Activated CD4-positive, alpha-beta T cell treated with anti-CD3 and anti-CD28 coated beads, Interleukin-2, Interleukin-4, amounts not matched to agents 100 ng/mL and 50 ng/mL, durations not matched to agents 16 hours and 8 hours (primary cell): ENCODE data around the gene MRPS2.
"Not testable (repeated sequence)": the region's sequence is repeated elsewhere in the genome, so short reads cannot be mapped to it uniquely, and the experiment has no call there.

Experiments used
- DNase-seq: peaks from one replicate; pipeline ENCODE4 v3.0.0-alpha.2; 2020; ENCODE audit warnings: low spot score

Gene MRPS2

DNA sequence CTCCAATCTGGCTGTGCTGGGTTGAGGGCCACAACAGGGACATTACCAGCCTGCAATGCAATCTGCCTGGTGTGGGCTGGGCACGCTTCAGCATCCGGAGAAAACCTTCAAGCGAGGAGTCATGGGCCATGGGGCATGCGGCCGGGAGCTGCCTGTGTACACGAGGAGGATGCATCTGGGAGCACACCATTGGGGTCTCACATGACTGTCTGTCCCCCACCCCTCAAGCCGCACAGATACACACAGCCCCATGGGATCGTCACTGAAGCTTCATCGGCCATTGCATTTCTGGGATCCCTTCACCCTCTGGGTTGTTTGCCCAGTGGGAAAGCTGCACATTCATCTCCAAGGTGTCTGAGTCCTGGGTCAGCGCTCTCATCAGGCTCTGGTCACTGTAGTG, 30.6 kb downstream of the MRPS2 start:
- DNase-seq: no peak

DNA sequence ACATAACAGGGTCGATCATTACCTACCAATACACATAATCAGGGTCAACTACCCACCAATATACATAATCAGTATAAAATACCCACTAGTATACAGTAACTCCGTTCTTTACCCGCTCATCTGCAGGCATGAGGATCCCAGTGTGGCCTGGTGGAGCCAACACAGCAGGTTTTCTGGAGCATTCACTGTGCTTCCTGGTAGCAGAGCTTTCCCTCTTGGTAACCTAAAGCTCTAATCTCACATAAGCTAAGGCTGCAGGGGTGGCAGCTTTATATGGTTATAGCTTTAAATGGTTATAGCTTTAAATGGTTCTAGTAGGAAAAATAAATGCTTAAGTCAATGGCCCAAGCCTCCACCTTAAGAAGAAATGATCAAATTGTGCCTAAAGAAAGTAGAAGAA, 32.6 kb downstream of the MRPS2 start:
- no peak for DNase-seq

DNA sequence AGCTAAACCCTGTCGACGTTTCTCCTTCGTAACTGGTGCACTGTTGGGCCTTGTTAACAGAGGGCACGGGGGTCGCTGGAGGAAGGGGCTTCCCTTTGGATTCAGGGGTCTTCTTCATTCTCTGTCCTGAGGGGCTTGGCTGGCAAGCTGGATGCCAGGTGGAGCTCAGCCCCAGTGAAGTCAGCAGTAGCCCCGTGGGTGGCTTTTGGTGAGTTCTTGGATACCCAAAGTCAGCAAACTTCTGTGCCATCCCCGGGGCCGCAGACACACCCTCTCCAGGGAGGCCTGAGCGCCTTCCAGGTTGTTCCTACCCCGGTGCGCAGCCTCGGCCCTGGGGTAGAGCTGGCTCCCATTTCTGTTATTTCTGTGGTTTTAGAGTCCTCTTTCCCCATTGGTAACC, 33.2 kb downstream of the MRPS2 start:
- DNase-seq: no peak

DNA sequence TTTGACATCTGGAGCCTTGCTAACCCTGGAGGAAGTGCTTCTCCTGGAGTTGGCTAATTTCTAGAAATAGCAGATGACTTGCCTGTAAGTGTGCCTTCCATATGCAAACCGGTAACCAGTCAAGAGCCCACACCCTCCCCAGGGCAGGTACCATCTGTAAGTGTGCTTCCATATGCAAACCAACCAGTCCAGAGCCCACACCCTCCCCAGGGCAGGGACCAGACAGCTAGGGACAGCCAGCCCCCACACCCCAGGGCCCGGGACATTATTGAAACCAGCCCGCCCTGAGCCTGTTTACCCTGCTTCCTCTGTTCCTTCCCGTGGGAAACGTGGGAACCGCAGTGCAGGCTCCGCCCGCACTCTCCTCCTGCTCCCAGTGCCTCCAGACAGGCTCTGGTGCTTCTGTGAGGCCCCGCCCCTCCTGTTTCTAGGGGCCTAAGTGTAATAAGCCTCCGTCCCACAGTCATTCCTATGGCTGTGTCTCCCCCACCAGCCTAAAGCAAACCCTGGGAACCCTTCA, 33.8 kb downstream of the MRPS2 start:
- not testable (repeated sequence) for DNase-seq

DNA sequence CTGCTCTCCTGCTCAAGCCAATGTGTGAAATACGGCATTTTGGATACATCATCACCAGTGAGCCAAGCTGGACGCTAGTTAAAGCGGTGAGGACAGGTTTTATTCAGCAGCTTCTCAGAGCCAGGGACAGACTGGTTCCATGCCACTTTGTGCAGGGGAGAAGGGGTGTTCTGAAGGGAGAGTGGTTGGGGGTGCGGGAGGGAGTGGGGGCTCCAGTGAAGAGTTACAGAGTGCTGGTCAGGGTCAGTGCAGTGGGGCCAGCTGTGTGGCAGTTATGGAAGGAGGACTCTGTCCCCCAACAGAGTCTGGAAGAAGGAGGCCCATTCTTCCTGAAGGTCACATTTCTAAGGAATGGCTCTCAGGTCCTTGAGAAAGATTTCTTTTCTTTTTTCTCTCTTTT, 34.3 kb downstream of the MRPS2 start:
- not testable (repeated sequence) for DNase-seq

DNA sequence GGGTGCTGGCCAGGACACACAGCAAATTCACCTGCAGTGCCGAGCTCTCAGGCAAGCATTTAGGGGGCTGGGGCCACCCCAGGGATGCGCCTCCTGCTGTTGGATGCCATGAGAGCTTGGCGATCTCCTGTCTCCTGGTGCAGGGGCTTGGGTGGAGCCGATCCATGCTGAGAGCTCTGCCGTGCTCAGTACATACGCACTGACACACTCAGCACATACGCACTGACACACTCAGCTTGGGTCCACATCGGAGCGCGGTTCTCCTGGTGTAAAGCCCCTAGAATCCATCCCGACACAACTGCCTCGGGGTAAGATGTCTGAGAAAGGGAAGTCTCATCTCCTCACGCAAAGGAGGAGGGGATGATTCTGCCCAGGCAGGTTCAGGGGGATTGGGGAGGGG, 35.1 kb downstream of the MRPS2 start:
- not testable (repeated sequence) for DNase-seq

DNA sequence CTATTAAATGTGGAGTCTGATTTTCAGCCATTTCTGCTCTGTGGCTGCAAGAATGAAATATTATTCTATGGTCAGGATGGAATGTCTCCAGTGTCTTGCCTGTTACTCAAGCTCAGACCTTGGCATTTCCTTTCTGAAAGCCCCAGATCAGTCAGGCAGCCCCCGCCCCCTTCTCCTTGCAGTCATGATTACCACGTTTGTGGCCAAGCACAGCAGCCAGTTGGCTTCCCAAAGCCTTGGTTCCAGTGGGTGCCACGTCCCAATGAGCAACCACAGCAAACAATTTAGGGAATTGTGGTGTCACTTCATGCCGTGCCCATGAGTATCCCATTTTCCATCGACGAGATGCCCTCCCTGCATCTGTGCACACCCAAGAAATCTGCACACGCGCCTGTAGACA, 35.7 kb downstream of the MRPS2 start:
- peak; percentile 21 for DNase-seq

DNA sequence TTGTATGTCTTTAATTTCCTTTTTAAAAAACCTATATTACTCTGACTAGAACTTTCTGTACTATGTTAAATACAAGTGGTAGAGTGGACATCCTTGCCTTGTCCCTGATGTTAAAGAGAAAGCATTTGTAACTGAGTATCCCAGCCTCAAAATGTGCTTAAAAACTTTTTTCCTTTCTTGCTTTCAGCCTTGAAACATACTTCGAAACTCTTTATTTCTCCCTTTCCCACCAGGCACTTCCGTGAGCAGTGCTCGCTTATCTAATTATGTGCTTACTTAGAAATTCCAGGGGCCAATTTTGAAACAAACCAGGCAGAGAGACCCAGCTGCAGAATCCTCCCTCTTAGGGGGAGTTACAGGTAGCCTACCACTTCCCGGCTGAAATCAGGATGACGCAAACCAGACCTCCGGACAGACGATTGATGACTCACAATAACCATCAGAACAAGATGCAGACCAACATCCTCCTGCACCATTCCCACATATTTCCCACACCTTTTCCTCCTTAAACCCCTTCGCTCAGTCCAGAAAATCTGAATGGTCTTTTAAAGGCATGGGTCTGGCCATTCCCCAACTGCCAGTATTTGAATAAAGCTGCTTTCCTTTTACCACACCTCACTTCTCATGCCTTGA, 42.9 kb downstream of the MRPS2 start:
- DNase-seq: not testable (repeated sequence)

DNA sequence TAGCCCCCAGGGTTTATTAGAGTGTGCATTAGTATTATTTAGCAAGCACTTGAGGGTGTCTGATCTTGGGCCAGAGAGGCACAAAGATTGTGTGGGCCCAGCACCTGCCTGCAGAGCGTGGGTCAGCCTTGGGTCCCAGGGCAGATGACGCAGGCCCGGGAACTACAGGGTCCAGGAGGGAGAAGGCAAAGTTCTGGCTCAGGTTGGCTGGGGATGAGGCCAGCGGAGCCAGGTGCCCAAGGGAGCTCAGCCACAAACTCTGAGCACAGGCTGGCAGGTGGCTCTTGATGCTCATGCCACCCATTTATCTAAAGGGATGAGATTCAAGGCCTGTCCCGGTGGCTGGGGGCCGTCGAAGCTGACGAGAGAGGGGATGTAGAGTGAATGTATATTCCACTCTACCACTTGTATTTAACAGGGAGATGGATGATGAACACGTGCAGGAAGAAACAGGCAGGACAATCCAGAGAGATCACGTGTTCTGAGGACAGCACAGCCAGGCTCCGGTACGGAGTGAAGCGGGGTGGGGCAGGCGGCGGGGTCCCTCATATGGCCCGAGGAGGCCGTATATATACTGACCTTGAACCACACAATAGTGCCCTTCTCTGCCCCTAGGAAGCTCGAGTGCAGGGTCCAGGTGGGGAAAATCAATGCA, 44.6 kb downstream of the MRPS2 start:
- no peak for DNase-seq

DNA sequence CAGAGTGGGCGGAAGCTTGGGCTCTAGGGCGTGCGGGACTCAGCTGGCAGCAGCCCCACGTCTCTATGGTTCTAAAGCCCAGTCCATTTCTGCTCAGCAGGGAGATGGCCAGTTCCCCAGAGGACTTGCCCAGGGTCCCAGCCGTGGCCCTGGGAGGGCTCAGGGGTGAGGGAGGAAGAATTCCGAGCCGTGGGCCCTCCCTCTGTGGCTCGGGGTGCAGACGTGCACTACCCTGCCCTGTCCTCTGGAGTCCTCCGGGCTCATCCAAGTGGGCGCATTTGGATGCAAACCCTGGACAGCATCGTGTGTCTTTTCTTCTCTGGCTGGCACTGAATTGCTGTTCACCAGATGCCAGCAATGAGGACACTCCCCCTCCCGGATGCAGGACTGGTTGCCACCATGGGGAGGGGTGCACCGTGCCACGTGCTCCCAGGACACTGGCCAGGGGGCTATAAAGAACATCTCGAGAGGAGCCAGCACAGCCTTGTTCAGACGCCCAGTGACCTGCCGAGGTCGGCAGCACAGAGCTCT, 45.2 kb downstream of the MRPS2 start, which contains the start of gene OBP2A:
Gene OBP2A, plus strand, starts transcription at position 481 of the 531 bp plus-strand sequence. CDS start 55 bp downstream, outside the sequence.
- not testable (repeated sequence) for DNase-seq

DNA sequence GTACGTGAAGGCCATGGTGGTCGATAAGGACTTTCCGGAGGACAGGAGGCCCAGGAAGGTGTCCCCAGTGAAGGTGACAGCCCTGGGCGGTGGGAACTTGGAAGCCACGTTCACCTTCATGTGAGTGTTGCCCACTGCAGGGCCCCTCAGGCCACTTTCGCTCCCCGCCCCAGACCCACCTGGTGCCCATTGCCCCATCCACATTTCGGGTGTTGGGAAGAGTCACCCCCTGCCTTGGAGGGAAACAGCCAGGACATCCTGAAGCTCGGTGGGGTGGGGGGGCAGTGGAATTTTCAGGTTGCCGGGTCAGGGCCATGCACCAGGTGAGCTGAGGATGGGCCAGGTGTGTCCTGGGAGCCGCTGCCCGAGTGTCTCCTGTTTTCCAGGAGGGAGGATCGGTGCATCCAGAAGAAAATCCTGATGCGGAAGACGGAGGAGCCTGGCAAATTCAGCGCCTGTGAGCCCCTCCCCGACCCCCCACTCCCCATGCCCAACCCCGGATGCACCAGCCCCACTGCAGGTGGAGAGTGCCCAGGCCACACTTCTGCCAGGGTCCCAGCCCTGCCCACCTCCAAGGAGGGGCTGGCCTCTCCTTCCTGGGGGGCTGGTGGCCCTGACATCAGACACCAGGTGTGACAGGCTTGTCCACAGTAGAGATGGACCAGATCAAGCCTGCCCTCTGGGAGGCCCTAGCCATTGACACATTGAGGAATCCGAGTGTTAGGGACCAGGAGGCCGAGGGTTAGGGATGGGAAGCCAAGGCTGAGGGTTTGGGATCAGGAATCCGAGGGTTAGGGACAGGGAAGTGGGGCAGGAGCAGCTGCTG, 46.5 kb downstream of the MRPS2 start:
- not testable (repeated sequence) for DNase-seq

DNA sequence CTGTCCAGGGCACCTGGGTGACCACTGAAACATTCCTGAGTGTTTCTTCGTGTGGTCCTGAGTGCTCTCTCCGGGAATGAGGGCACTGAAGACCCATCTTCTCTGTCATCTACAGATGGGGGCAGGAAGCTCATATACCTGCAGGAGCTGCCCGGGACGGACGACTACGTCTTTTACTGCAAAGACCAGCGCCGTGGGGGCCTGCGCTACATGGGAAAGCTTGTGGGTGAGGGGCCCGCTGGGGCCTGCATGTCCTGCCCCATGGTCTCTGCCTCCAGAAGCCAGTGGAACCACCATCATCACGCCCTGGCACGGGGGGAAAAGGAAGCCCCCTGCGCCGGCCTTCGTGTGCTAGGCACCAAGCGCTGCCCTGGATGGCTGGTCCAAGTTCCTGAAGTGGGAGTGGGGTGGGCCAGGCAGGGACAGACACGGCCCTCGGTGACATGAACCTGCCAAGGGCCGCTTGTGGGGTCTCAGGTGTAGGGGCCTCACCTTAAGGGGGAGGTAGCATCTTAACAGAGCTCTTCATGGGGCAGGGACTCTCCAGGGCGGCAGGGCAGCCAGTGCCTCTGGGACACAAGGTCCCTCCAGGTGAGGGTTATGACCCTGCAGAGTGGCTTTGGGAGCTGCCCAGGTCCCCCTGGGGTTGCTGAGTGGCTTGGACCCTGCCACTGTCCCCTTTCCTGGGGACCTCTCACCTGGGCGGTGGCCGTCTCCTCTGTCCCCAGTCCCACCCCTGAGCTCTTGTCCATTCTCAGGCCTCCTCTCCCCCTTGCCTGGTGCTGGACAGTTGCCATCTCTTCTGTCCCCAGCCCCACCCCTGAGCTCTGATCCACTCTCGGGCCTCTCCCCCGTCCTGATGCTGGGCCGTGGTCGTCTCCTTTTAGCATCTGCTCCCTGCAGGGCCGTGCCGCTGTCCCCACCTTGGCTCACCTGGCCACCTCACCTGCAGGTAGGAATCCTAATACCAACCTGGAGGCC, 47.6 kb downstream of the MRPS2 start:
- DNase-seq: no peak

DNA sequence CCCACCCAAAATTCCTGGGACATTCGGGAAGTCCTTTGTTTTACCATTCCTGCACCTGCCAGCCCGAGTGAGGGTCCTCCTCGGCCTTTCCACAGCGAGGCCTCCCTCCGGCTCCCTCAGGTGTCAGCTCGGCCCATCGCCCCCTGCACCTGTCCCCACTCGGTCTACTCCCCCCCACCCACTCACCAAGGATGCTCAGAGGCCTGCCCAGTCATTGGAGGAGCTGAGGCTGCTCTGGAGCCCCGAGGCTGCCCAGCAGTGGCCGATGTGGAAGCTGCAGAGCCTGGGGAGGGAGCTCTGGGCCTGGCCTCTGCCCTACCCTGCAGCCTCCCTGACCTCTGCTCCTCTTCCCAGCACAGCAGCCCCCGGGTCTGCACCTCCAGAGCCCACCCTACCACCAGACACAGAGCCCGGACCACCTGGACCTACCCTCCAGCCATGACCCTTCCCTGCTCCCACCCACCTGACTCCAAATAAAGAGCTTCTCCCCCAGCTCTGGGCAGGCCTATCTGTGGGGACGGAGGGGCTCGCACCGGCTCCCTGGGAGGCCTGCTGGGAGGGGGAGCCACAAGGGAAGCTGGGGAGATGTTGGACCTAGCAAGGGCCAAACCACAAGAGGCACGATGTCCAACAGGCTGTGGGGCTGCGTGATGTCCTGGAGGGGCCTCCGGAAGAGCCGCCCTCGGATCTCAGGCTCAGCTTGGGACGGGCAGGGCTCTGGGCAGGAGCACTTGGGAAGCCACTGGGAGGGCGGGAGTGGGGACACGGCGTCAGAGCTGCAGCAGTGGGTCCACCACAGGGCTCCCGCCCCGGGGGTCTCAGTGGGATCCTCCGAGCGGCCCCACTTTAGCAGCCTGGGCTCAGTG, 49.2 kb downstream of the MRPS2 start:
- DNase-seq: not testable (repeated sequence)

DNA sequence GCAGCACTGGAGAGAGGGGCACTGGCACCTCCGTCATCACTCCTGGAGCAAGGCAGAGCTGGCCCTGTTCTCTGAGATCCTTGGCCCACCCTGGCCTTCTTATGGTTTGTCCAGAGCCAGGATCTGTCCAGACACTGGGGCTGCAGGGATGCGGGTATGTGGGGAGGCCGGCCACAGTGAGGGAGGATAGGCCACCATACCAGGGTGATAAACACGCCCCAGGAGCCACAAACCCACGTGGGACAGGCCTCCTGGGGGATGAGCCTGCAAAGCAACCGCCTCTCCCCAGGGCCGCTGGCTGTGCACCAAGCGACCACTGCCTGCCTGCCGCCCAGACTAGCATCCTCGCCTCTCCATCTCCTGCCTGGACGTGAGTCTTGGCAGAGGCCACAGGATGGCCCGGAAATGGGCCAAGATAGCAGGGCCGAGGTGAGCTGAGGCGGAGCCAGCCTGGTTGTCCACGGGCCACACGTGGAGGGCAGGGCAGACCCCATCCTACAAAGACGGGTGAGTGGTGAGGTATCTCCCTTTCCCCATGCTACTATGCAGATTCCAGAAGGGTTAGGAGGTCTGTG, 49.9 kb downstream of the MRPS2 start:
- DNase-seq: no peak

DNA sequence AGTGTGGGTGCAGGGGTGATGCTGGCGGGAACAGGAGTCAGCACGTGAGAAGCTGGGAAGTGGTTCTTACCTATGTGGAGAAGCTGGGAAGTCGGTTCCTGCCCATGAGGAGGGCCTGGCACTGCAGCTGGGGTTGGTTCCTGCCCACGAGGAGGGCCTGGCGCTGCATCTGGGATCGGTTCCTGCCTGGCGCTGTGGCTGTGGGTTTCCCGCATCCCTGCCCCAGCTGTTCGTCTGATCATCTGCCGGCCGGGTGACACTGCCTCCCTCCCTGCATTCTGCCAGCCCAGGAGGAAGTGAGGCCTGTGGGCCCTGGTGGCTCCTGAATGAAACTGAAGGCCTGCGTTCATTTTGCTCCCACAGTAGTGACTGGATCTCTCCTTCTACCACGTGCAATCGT, 50.5 kb downstream of the MRPS2 start:
- no peak for DNase-seq

DNA sequence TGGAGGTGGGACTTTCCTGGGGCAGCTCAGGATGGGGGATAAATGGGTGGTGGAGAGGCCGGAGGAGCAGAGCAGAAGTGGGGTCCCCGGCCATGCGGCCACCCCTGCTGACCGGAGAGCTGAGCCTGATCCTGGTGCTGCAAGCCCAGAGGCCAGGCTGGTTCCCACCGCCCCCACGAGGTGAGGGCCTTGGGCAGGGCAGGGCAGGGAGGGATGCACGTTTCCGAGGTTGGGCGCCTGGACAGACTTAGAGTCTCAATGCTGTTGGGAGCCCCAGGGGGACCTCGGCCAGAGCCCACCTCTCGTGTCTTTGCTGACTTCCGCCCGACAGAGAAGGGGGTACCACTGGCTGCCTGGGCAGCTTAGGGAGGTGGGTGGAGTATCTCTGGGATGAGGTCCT, 51.0 kb downstream of the MRPS2 start:
- no peak for DNase-seq

DNA sequence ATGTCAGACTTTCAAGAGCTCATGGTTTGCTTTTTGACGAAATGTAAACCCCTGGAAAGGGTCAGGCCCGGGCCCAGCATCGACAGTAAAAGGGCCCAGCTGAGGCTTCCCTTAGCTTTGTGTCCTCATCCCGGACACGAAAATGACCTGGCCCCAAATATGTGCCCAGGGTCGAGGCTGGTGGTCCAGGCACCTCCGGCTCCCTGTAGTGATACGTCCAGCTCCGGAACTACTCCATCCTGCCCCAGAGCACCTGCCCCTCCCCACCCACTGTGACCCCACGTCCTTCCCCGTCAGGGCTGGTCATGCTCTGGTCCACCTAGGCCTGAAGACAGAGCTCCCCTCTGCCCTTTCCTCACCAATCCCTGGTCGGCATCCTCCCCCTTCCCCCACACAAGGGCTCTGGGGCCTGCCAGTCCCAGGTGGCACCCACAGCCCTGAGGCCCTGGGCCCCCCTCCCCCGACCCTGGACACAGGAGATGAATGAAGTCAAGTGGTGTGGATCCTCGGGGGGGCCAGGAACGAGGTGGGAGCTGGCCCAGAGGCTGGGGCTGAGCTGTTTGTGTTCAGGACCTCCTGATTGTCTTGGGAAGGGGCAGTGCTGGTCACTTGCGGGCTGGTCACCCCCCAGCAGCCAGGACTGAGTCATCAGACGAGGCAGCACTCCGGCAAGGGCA, 51.7 kb downstream of the MRPS2 start:
- no peak for DNase-seq

DNA sequence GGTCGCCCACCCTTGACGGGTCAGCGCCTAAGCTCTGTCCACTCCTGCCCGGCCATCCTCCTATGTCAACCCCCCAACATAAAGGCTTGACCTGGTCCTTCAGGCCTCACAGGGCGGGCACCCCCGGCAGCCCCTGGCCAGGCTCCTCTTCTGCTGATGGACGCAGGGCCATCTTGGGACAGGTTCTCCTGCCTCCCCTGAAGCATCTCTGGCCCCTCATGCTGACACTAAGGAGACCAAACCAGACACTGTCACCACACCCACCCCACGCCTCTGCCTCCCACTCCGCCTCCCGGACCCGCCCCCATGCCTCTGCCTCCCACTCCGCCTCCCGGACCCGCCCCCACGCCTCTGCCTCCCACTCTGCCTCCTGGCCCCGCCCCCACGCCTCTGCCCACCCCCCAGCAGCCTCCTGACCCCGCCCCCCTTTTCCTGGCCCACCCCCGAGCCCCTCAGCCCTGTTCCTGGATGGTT, 52.3 kb downstream of the MRPS2 start:
- no peak for DNase-seq
